BJ (cell line): ENCODE measurements around the gene INHBC. TPM values are rescaled to one million over a fixed set of nuclear protein-coding genes. Genes with fewer than 3 reads are reported as not detected.

Experiments
- CTCF ChIA-PET: fragments of 350-600 bp; formaldehyde crosslinking; extraction: SDS; loops from one replicate; lab custom pipeline; 2021; ENCODE audit warnings: antibody characterized with exemption, inconsistent platforms; lab: Yijun Ruan, JAX
- POLR2A ChIA-PET: fragments of 300-600 bp; sonication (Branson Sonifier 250); formaldehyde crosslinking; extraction: SDS; loops from one replicate; lab custom pipeline; 2021; ENCODE audit warnings: antibody characterized with exemption; lab: Charles Lee
- DNase-seq: peaks from one replicate; pipeline ENCODE4 v3.0.0-alpha.2; 2011; ENCODE audit warnings: low read depth
- H3K27me3 ChIP-seq: 2 replicates; pipeline ENCODE4 v1.6.0; 2011; ENCODE audit warnings: low read length; ENCODE audit not compliant: control insufficient read depth, insufficient read depth
- H3K36me3 ChIP-seq: 2 replicates; pipeline ENCODE4 v1.5.1; 2011; ENCODE audit warnings: low read length; ENCODE audit not compliant: control insufficient read depth, insufficient read depth
- H3K4me3 ChIP-seq: 2 replicates; pipeline ENCODE4 v1.5.1; 2011; ENCODE audit warnings: low read depth, mild to moderate bottlenecking, control low read depth, low read length
- polyA plus RNA-seq: library from polyadenylated mRNA; depleted of rRNA; stranded (reverse); fragments of >200 nt; gene quantifications from 2 replicates; pipeline ENCODE4 v1.2.3, GENCODE V29; 2011
- TF ChIP-seq, protein P1 (sequence below): IDR thresholded peaks from 2 replicates; pipeline ENCODE4 v1.5.1; 2011; ENCODE audit warnings: low read depth, mild to moderate bottlenecking, control low read depth, inconsistent platforms, low read length, moderate library complexity; ENCODE audit not compliant: insufficient read depth

Gene INHBC
- polyA plus RNA-seq, 1 experiment = 0.09 TPM

DNA sequence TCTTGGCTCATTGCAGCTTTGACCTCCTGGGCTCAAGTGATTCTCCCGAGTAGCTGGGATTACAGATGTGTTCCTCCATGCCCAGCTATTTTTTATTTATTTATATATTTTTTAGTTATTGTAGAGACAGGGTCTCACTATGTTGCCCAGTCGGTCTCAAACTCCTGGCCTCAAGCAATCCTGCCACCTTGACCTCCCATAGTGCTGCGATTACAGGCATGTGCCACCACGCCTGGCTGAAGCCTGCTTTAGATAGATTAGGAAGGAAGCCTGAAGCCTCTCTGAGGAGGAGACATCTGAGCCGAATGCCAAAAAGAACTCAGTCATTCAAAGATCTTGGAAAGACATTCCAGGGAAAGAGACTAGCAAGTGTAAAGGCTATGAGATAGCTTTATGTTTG lies 10.2 kb downstream of the INHBC start:
- H3K27me3 ChIP-seq = no peaks in the 10 kb centered on the region
- ChIA-PET CTCF (interaction anchor here (1.6 to 2.1 kb wide), 2 partner anchors 9 to 11 kb away, joined by 6 to 9 read pairs; no protein-coding TSS in a partner anchor), POLR2A (no interaction called here)
- no peaks in the 10 kb centered on the region for H3K36me3 ChIP-seq
- no peak for DNase-seq
- no peak overlapping the region for H3K4me3 ChIP-seq
- TF ChIP-seq, protein P1, sequence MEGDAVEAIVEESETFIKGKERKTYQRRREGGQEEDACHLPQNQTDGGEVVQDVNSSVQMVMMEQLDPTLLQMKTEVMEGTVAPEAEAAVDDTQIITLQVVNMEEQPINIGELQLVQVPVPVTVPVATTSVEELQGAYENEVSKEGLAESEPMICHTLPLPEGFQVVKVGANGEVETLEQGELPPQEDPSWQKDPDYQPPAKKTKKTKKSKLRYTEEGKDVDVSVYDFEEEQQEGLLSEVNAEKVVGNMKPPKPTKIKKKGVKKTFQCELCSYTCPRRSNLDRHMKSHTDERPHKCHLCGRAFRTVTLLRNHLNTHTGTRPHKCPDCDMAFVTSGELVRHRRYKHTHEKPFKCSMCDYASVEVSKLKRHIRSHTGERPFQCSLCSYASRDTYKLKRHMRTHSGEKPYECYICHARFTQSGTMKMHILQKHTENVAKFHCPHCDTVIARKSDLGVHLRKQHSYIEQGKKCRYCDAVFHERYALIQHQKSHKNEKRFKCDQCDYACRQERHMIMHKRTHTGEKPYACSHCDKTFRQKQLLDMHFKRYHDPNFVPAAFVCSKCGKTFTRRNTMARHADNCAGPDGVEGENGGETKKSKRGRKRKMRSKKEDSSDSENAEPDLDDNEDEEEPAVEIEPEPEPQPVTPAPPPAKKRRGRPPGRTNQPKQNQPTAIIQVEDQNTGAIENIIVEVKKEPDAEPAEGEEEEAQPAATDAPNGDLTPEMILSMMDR = no peak

DNA sequence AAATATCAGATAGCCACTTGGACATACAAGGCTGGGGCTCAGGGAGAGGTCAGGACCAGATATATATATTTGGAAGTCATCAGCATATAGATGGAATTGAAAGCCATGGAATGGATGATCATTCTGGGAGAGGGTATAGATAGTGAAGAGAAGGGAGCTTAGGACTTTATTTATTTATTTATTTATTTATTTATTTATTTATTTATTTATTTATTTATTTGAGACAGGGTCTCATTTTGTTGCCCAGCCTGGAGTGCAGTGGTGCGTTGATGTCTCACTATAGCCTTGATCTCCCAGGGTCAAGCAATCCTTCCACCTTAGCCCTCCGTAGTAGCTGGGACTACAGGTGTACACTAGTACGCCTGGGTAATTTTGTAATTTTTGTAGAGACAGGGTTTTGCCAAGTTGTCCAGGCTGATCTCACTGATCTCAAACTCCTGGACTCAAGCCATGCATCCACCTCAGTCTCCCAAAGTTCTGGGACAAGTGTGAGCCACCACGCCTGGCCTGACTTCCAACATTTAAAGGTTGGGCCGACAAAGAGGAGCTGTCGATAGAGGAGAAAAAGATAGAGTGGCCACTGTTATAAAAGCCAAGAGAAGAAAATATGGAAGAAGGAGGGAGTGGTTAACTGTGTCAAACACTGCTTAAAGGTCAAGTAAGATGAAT lies 11.8 kb downstream of the INHBC start:
- TF ChIP-seq, protein P1 = no peak
- no peaks in the 10 kb centered on the region for H3K36me3 ChIP-seq
- no peak overlapping the region for H3K4me3 ChIP-seq
- CTCF ChIA-PET = interaction anchor here (1.0 to 1.2 kb wide), 3 partner anchors 9 to 139 kb away, joined by 3 read pairs; no protein-coding TSS in a partner anchor
- POLR2A ChIA-PET = no interaction called here
- H3K27me3 ChIP-seq = no peaks in the 10 kb centered on the region
- no peak for DNase-seq

DNA sequence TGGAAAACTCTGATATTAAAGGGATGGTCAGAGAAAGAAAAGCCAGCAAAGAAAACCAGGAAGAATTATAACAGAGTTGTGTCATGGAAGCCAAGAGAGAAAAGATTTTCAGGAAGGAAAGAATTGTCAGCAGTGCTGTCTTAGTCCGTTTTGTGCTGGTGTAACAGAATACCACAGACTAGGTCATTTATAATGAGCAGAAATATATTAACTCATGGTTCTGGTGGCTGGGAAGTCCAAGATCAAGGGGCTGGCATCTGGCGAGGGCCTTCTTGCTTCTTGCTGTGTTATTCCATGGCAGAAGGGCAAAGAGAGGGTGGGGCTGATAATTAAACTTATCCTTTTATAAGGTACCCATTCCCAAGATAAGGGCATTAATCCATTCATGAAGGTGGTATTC lies 14.1 kb downstream of the INHBC start:
- H3K4me3 ChIP-seq = no peak overlapping the region
- CTCF ChIA-PET = interaction anchor here (16.7 kb wide), 1 partner anchor 141 kb away, joined by 411 read pairs; no protein-coding TSS in a partner anchor
- no peaks in the 10 kb centered on the region for H3K36me3 ChIP-seq
- DNase-seq = no peak
- POLR2A ChIA-PET = no interaction called here
- TF ChIP-seq, protein P1 = no peak
- H3K27me3 ChIP-seq = no peaks in the 10 kb centered on the region

DNA sequence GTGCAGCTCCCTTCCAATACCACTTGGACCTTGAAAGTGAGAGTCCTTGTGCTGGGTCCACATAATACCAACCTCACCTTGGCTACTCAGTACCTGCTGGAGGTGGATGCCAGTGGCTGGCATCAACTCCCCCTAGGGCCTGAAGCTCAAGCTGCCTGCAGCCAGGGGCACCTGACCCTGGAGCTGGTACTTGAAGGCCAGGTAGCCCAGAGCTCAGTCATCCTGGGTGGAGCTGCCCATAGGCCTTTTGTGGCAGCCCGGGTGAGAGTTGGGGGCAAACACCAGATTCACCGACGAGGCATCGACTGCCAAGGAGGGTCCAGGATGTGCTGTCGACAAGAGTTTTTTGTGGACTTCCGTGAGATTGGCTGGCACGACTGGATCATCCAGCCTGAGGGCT lies 14.8 kb downstream of the INHBC start:
- Histone ChIP-seq H3K27me3 (no peaks in the 10 kb centered on the region), H3K4me3 (no peak overlapping the region), H3K36me3 (no peaks in the 10 kb centered on the region)
- DNase-seq = no peak
- POLR2A ChIA-PET = no interaction called here
- TF ChIP-seq, protein P1 = no peak
- CTCF ChIA-PET = interaction anchor here (1.1 to 16.7 kb wide), 2 partner anchors 12 to 142 kb away, joined by 3 to 411 read pairs; no protein-coding TSS in a partner anchor

DNA sequence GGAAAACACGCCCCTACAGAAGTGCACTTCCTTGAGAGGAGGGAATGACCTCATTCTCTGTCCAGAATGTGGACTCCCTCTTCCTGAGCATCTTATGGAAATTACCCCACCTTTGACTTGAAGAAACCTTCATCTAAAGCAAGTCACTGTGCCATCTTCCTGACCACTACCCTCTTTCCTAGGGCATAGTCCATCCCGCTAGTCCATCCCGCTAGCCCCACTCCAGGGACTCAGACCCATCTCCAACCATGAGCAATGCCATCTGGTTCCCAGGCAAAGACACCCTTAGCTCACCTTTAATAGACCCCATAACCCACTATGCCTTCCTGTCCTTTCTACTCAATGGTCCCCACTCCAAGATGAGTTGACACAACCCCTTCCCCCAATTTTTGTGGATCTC lies 15.5 kb downstream of the INHBC start:
- ChIA-PET CTCF (interaction anchor here (0.8 to 16.7 kb wide), 5 partner anchors 9 to 143 kb away, joined by 3 to 411 read pairs (median 3); no protein-coding TSS in a partner anchor), POLR2A (no interaction called here)
- no peaks in the 10 kb centered on the region for H3K27me3 ChIP-seq
- TF ChIP-seq, protein P1 = no peak
- no peak for DNase-seq
- no peak overlapping the region for H3K4me3 ChIP-seq
- no peaks in the 10 kb centered on the region for H3K36me3 ChIP-seq
